ENCODE measurements around the gene C9orf40.

C9orf40 gene, protein sequence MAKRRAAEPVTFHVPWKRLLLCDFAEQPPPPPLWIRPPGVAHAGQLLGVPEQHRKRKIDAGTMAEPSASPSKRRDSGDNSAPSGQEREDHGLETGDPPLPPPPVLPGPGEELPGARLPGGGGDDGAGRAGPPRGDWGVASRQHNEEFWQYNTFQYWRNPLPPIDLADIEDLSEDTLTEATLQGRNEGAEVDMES

GRCh38 chr9:74952201-74953151 is at the start of gene C9orf40:
Gene C9orf40 (minus strand): TSS chr9:74952912. CDS start chr9:74952611, 301 bp downstream.
- peak; percentile 72 for DNase-seq

DNA sequence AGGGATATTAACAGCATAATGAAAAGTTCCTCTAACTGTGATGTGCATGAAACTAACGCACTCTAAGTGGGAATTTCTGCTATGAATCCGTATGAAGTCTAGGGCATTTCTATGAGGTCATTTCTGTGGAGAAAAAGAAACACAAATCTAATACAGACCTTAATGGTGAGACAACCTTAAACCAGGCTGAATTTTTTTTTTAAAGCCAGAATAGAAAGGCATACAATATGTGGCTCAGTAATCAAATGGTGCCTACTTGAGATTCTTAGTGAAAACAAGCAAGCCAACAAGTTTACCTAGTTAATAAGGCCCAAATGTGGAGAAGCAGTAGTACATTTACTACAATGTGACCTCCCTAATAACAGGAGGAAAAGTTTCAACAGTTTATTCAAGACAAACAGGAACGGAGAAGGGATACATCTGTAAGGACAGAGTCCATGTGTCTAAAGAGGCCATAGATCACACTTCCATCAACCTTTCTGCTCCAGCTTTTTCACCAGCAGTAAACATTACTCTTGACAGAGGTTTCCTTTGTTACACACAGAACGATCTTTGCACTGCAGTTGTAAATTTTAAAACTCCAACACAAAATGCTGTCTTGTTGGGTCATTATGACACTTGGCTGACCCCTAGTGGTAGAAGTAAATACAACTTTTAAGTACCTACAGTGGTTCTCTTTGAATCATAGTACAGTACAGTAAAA is 49.2 kb upstream of the C9orf40 start:
- DNase-seq = peak; percentile 81

- no peak for DNase-seq
These were observed 48.1 kb upstream of the C9orf40 start for GRCh38 chr9:75000835-75001234.

GRCh38 chr9:74985041-74985440 is 32.3 kb upstream of the C9orf40 start:
- no peak for DNase-seq

DNA sequence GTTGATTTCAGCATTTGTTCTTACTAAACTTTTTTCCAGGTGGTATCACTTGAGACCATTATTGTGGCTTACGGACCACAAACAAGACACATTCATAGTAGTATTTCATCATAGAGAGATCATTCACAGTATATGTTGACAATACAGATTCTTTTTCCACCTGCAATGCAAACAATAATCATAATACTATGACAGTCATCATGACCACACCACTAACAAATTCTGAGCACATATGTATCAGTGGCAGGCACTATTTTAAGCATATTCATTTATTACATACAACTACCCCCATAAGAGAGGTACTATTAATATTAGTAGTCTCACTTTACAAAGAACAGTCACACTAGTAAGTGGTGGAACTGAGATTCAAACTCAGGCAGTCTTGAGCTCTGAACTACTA is 31.0 kb upstream of the C9orf40 start:
- no peak for DNase-seq

DNA sequence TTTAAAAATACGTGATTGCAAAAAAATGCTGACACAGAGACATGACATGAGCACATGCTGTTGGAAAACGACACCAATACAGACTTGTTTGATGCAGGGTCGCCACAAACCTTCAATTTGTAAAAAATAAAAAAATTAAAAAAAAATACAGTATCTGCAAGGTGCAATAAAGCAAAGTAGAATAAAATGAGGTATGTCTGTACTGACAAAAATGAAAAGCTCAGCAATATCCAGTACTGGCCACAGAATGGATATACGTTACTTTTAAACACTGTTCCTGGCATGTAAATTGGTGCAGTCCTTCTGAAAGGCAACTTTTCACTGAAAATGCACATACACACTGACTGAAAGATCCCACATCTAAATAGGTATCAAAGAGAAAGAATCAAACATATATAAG is 27.1 kb upstream of the C9orf40 start:
- no peak for DNase-seq

GRCh38 chr9:74977287-74977686 is 24.6 kb upstream of the C9orf40 start:
- DNase-seq = no peak

- no peak for DNase-seq
These were observed 22.8 kb upstream of the C9orf40 start for GRCh38 chr9:74975538-74975937.

DNA sequence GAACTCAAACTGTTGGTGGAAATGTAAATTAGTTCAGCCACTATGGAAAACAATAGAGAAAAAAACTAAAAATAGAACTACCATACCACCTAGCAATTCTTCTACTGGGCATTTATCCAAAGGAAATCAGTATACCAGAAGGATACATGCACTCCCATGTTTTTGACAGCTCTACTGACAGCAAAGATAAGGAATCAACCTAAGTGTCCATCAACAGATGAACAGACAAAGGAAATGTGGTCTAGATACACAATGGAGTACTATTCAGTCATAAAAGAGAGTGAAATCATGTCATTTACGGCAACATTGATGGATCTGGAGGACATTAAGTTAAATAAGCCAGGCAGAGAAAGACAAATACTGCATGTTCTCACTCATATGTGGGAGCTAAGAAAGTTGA is 21.8 kb upstream of the C9orf40 start:
- DNase-seq = no peak

GRCh38 chr9:74973714-74974113 is 21.0 kb upstream of the C9orf40 start:
- DNase-seq = no peak

DNA sequence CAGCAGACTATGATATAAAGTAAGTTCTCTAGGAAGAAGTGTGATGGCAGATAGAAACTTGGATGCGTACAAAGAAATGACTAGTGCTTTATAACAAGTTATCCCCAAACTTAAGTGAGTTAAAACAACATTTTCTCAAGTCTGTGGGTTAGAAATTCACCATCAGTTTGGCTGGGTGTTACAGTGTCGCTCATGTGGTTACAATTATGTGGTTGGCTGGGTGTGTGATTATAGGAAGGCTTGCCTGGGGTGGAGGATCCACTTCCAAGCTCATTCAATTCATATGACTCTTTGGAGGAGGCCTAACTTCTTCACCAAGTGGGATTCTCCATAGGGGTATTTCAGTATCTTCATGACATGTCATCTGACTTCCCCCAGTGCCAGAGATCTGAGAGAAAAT is 10.3 kb upstream of the C9orf40 start:
- no peak for DNase-seq

DNA sequence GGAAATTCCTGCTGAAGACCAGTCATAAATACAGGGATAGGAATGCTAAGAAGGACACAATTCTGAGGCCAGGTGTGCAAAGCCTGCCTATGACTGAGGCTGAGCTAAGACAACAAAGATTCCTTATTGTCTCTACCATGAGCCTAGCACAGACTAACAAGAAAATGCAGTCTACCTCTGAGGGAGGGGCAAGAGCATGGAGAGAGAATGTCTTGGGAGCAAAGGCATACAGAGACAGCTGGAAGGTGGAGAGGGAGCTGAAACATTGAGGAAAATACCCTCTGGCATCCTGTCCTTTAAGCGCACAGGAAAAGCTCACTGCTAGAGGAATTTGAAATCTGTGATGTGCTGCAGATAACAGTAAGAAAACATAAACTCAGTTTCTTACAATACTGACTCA is 8.8 kb upstream of the C9orf40 start:
- DNase-seq = no peak

DNA sequence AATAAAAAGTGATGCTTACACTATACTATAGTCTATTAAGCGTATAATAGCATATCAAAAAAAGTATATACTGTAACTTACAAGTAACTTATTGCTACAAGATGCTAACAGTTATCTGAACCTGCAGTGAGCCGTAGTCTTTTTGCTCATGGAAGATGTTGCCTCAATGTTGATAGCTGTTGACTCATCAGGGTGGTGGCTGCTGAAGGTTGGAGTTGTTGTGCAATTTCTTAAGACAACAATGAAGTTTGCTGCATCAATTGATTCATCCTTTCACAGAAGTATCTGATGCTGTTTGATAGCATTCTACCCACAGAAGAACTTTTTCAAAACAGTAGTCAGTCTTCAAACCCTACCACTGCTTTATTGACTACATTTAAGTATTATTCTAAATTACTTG is 7.8 kb upstream of the C9orf40 start:
- DNase-seq = no peak

DNA sequence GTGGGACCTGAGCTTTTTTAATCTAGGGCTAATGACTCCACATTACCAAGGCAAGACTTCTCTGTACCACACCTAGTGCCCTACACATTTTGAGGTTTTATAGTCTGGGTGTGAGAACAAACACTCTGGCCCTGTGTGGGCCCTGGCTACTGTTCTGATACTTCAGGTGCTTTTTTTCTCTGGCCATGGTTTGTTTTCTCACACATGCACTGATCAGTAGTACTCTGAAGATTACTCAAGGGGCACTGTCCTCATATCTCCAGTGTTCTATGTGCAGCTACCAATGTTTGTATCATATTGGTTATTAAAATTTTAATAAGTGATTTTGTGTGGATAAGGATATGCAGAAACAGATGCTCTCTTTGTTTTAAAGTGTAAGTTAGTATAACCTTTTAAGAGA is 5.9 kb upstream of the C9orf40 start:
- no peak for DNase-seq

DNA sequence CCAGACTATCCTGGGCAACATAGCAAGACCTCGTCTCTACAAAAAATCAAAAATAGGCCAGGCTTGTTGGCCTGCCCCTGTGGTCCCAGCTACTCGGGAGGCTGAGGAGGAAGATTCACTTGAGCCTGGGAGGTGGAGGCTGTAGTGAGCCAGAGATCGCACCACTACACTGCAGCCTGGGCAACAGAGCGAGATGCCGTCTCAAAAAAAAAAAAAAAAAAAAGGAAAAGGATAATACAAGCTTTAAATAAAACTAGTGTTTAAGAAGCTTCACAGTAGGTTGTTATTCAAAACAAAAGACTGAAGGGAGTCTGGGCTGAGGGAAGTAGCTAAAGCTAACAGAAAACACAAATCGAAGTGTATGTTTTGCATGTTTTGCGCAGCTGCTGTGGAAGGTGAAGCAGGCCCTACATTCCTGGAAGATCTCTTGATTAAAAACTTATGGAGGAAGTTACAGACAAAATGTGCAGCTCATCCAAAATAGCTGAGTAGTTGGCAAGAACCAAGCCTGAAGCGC is 581 bp upstream of the C9orf40 start:
- no peak for DNase-seq

DNA sequence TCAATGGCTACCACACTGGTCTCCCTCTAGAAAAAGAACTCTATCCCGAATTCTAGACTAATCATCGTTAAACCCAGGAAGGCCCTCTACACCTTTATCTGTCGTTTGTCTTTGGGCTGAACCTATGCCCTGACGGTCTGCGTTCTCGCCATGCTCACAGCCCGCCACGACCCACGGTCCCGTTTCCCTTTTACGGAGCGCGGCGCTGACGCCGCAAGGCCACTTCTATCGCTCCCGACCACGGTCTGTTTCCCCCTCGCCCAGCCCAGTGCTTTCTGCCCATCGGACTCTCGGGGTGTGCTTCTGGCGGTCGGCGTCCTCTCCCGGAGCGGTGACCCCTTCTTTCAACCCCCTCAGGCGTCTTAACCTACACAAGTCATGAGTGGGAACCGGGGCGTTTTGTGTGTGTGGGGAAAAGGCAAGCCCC is 974 bp downstream of the C9orf40 start:
- peak; percentile 55 for DNase-seq

DNA sequence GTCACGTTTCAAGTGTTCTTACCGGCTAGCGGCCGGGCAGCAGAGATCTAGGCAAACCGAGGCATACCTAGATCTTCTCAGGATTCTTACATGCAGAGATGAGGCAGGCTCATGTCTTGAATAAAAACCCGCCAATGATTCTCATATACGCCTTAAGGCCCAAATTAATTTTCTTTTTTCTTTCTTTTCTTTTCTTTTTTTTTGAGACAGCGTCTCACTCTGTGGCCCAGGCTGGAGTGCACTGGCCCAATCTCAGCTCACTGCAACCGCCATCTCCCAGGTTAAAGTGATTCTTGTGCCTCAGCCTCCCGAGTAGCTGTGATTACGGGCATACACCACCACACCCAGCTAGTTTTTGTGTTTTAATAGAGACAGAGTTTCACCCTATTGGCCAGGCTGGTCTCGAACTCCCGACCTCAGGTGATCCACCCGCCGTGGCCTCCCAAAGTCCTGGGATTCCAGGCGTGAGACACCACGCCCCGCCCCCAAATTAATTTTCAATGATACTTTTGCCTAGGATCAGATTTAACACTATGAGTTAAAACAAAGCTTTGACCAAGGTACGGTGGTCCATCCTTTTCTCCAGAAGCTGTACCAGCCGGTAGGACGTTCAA is 1.5 kb downstream of the C9orf40 start:
- no peak for DNase-seq

- DNase-seq = no peak
These were observed 2.6 kb downstream of the C9orf40 start for GRCh38 chr9:74949859-74950855.

DNA sequence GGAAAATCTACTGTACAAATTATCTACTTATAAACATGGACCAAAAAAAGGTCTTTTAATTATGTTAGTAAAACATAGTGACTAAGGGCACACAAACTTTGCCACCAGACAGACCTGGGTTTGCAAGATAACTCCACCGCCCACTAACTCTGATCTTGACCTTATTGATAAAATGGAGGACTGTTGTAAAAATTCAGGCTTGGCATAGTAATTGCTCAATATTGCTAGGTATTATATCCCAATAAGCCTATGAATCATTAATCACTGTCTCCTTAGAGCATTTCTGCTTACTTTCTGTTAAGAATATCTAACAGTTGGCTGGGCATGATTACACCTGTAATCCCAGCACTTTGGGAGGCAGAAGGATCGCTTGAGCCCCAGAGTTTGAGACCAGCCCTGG is 3.8 kb downstream of the C9orf40 start:
- DNase-seq = no peak

- no peak for DNase-seq
These were observed 6.0 kb downstream of the C9orf40 start for GRCh38 chr9:74946686-74947085.

DNA sequence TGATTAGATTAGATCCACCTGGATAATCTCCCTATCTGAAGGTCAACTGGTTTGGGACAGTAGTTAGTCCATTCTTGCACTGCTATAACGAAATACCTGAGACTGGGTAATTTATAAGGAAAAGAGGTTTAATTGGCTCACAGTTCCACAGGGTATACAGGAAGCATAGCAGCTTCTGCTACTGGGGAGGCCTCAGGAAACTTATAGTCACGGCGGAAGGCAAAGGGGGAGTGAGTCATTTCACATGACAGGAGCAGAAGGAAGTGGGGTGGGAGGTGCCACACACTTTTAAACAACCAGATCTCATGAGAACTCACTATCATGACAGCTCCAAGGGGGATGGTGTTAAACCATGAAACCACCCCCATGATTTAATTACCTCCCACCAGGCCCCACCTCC is 9.9 kb downstream of the C9orf40 start:
- no peak for DNase-seq

- DNase-seq = no peak
These were observed 12.1 kb downstream of the C9orf40 start for GRCh38 chr9:74940600-74940999.
